Body of pancreas (tissue), 4 donors: Measurements from ENCODE around the gene ENAH.

Experiments used
- POLR2A ChIP-seq, 3 donors: fragments of 450-650 bp; IDR thresholded peaks; one replicate each; pipeline ENCODE4 v1.6.1; 2016; ENCODE audit warnings: antibody characterized with exemption in 3 of 3, mild to moderate bottlenecking in 2 of 3
- TF ChIP-seq, protein P1 (sequence below), 7 experiments: fragments of 450-650 bp in 4 of 7; fragments of 200-600 bp in 3 of 7; sonication (generic) in 3 of 7; IDR thresholded peaks; one replicate each; pipeline ENCODE4 v1.5.1; 2016 to 2019; ENCODE audit warnings: antibody characterized with exemption in 7 of 7

DNA sequence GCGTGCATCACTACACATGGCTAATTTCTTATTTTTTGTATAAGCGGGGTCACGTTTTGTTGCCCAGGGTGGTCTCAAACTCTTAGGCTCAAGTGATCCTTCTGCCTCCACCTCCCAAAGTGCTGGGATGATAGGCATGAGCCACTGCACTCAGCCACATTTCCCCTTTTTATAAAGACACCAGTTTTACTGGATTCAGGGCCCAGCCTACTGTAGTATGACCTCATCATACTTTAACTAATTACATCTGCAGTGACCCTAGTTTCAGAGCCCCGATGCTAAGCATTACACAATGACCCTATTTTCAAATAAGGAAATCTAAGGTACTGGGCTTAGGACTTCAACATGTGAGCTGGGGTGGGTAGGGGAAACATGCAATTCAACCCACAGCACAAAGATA, 31.8 kb upstream of the ENAH start:
- no peak for TF ChIP-seq POLR2A (IDR thresholded peaks at IDR 0.05)
- TF ChIP-seq, protein P1, sequence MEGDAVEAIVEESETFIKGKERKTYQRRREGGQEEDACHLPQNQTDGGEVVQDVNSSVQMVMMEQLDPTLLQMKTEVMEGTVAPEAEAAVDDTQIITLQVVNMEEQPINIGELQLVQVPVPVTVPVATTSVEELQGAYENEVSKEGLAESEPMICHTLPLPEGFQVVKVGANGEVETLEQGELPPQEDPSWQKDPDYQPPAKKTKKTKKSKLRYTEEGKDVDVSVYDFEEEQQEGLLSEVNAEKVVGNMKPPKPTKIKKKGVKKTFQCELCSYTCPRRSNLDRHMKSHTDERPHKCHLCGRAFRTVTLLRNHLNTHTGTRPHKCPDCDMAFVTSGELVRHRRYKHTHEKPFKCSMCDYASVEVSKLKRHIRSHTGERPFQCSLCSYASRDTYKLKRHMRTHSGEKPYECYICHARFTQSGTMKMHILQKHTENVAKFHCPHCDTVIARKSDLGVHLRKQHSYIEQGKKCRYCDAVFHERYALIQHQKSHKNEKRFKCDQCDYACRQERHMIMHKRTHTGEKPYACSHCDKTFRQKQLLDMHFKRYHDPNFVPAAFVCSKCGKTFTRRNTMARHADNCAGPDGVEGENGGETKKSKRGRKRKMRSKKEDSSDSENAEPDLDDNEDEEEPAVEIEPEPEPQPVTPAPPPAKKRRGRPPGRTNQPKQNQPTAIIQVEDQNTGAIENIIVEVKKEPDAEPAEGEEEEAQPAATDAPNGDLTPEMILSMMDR (IDR thresholded peaks at IDR 0.05) = no peak
